HG02798 (cell line): ENCODE data around the gene BORCS8.
A peak's percentile ranks its signal among the peaks of the same experiment; 100 is the strongest.
"Not testable (repeated sequence)": the region's sequence is repeated elsewhere in the genome, so short reads cannot be mapped to it uniquely, and the experiment has no call there.

ENCODE experiments used
- ATAC-seq: cut with Tn5 transposase; IDR thresholded peaks from one replicate; pipeline ENCODE4 v1.9.1; 2021; ENCODE audit warnings: mild to moderate bottlenecking; ENCODE audit not compliant: unreplicated experiment, poor library complexity

Gene BORCS8

GRCh38 chr19:19192078-19192882 lies at the start of gene BORCS8, which contains the start of gene RFXANK:
TSS of gene BORCS8 (minus strand) at chr19:19192152. CDS start at chr19:19192117, 35 bp downstream.
TSS of gene RFXANK (plus strand) at chr19:19192258. CDS start at chr19:19193947, 1,689 bp downstream.
- ATAC-seq = peak; percentile 91

- no peak for ATAC-seq
Observed at GRCh38 chr19:19240476-19240875, 48.5 kb upstream of the BORCS8 start.

- no peak for ATAC-seq
Observed at GRCh38 chr19:19239675-19240074, 47.7 kb upstream of the BORCS8 start.

- ATAC-seq = no peak
Observed at GRCh38 chr19:19238126-19238894, 46.4 kb upstream of the BORCS8 start.

- no peak for ATAC-seq
Observed at GRCh38 chr19:19236173-19236572, 44.2 kb upstream of the BORCS8 start.

DNA sequence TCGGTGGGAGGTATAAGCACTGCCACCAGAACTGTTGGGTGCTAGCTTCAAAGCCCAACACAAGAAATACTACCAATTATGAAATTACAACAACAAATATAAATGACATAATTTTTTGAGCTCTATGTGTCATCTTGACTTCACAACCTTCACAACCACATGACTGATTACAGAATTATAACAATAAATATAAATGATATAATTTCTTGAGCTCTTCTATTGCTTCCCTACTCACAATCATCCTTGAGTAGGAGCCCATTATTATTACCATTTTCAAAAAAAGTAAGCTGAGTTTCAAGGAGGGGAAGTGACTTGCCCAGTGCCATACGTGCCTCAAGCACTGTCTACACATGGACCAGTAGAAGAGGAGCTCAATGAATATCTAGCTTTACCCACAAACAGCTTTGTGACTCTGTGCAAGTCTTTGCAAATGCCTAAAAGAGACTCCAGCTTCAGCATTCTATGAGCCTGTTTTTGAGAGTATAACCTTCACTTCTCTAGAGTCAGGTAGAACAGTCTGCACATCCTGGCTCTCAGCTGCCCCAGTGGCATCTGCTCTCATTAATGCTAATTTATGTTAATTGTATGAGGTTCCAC lies 42.4 kb upstream of the BORCS8 start:
- ATAC-seq = no peak

- no peak for ATAC-seq
Observed at GRCh38 chr19:19232261-19232721, 40.3 kb upstream of the BORCS8 start.

GRCh38 chr19:19230999-19231398 lies 39.0 kb upstream of the BORCS8 start:
- ATAC-seq = no peak

- no peak for ATAC-seq
Observed at GRCh38 chr19:19229701-19230100, 37.7 kb upstream of the BORCS8 start.

DNA sequence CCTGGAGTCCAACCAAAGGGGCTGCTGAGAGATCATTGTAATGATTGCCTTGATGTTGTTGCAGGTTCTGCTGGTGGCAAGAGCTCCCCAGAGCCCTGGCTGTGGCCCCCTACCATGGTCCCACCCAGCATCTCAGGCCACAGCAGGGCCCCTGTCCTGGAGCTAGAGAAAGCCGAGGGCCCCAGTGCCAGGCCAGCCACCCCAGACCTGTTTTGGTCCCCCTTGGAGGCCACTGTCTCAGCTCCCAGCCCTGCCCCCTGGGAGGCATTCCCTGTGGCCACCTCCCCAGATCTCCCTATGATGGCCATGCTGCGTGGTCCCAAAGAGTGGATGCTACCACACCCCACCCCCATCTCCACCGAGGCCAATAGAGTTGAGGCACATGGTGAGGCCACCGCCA lies 35.3 kb upstream of the BORCS8 start:
- no peak for ATAC-seq

GRCh38 chr19:19226663-19227062 lies 34.7 kb upstream of the BORCS8 start:
- ATAC-seq = no peak

- no peak for ATAC-seq
Observed at GRCh38 chr19:19226204-19226603, 34.3 kb upstream of the BORCS8 start.

- ATAC-seq = no peak
Observed at GRCh38 chr19:19224852-19225494, 33.0 kb upstream of the BORCS8 start.

DNA sequence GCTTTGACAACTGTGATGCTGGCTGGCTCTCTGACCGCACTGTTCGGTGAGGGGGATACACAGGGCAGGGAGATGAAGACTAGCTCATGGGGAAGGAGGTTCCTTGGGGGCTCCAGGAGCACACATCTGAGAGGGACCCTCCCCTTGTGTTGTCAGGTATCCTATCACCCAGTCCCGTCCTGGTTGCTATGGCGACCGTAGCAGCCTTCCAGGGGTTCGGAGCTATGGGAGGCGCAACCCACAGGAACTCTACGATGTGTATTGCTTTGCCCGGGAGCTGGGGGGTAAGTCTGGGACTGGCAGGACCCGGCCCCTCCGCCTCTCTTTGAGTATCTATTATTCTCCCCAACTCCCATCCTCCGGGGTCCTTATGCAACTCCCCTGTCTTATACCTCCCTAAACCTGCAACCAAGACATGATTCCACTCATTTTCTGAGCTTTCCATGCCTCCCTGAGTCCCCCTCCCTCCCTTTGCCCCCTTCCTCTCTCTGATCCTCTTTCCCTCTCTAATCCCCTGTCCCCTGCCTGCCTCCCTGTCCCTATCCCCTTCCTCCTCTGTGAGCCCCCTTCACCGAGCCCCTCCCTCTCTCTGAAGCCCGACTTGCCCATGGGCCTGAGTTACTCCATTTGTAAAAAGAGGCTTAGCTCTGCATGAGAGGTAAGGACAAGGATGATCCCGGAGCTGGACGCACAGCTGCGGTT lies 32.3 kb upstream of the BORCS8 start:
- no peak for ATAC-seq

DNA sequence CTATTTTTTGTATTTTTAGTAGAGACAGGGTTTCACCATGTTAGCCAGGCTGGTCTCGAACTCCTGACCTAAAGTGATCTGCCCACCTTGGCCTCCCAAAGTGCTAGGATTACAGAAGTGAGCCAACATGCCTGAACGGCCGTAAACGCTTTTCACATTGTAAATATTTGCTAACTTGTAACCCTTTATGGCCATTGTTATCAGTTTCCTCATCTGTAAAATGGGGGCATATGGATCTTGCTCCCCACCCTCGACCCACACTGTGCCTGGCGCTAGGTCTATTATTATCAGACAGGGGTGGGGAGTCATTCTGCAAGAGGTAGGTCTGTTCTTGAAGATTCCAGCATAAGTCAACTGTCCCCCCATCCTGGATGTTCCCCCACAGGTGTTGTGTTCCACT lies 31.7 kb upstream of the BORCS8 start:
- ATAC-seq = no peak

- ATAC-seq = no peak
Observed at GRCh38 chr19:19223060-19223459, 31.1 kb upstream of the BORCS8 start.

GRCh38 chr19:19221000-19221399 lies 29.0 kb upstream of the BORCS8 start:
- not testable (repeated sequence) for ATAC-seq

GRCh38 chr19:19218911-19219310 lies 27.0 kb upstream of the BORCS8 start:
- ATAC-seq = no peak

- no peak for ATAC-seq
Observed at GRCh38 chr19:19217099-19217498, 25.1 kb upstream of the BORCS8 start.

DNA sequence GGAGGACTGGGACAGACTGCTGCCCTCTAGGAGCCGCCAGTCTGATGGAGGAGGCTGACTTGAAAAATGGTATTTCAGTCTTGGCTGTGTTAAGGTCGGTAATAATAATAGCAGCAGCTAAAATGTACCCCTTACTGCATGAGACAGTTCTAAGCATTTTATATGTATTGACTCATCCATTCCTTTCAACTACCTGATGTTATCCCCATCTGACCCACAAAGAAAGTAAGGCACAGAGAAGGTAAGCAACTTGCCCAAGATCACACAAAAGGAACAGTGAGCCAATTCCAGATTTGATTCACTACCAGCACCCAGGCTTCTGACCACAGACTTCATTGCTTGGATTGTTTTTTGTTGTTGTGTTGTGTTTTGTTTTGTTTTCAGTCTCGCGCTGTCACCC lies 23.8 kb upstream of the BORCS8 start:
- no peak for ATAC-seq
